ENCODE results near the gene PRPF19.

The PRPF19 gene

GRCh38 chr11:60923326-60923725, 16.9 kb upstream of the PRPF19 start:
- TF ChIP-seq CTCF (IDR thresholded peaks at IDR 0.05; ENCODE audit: low read depth, low read length): no peak
- H3K4me3 ChIP-seq (ENCODE audit: low read depth, low read length): no peak overlapping the region

- no peak for TF ChIP-seq CTCF (IDR thresholded peaks at IDR 0.05; ENCODE audit: low read depth, low read length)
- no peak overlapping the region for H3K4me3 ChIP-seq (ENCODE audit: low read depth, low read length)
These were observed 16.5 kb upstream of the PRPF19 start for GRCh38 chr11:60922906-60923305.

GRCh38 chr11:60921777-60922335, 15.5 kb upstream of the PRPF19 start:
- TF ChIP-seq CTCF (IDR thresholded peaks at IDR 0.05; ENCODE audit: low read depth, low read length): no peak
- no peak overlapping the region for H3K4me3 ChIP-seq (ENCODE audit: low read depth, low read length)

GRCh38 chr11:60921259-60921658, 14.9 kb upstream of the PRPF19 start:
- H3K4me3 ChIP-seq (ENCODE audit: low read depth, low read length): no peak overlapping the region
- TF ChIP-seq CTCF (IDR thresholded peaks at IDR 0.05; ENCODE audit: low read depth, low read length): no peak

GRCh38 chr11:60919956-60920355, 13.6 kb upstream of the PRPF19 start:
- H3K4me3 ChIP-seq (ENCODE audit: low read depth, low read length): no peak overlapping the region
- TF ChIP-seq CTCF (IDR thresholded peaks at IDR 0.05; ENCODE audit: low read depth, low read length): no peak

- no peak for TF ChIP-seq CTCF (IDR thresholded peaks at IDR 0.05; ENCODE audit: low read depth, low read length)
- no peak overlapping the region for H3K4me3 ChIP-seq (ENCODE audit: low read depth, low read length)
These were observed 12.9 kb upstream of the PRPF19 start for GRCh38 chr11:60919320-60919719.

GRCh38 chr11:60918939-60919265, 12.5 kb upstream of the PRPF19 start:
- H3K4me3 ChIP-seq (ENCODE audit: low read depth, low read length): no peak overlapping the region
- no peak for TF ChIP-seq CTCF (IDR thresholded peaks at IDR 0.05; ENCODE audit: low read depth, low read length)

Measured in WI38 (cell line).